HEK293 (cell line): Measurements from ENCODE around the gene TRIM73.
"Not testable (repeated sequence)": the region's sequence is repeated elsewhere in the genome, so short reads cannot be mapped to it uniquely, and the experiment has no call there.

Source experiments
- GLIS1 ChIP-seq: fragments of 450-650 bp; formaldehyde crosslinking; IDR thresholded peaks from 2 replicates; pipeline ENCODE4 v1.5.1; 2016; ENCODE audit warnings: missing biosample characterization, missing genetic modification characterization
- REST ChIP-seq: fragments of 450-650 bp; formaldehyde crosslinking; IDR thresholded peaks from 2 replicates; pipeline ENCODE4 v1.5.1; 2016; ENCODE audit warnings: missing biosample characterization, missing genetic modification characterization
- SCRT1 ChIP-seq: fragments of 450-650 bp; formaldehyde crosslinking; IDR thresholded peaks from 2 replicates; pipeline ENCODE4 v1.5.1; 2016; ENCODE audit warnings: missing biosample characterization, missing genetic modification characterization, borderline replicate concordance
- YY1 ChIP-seq: fragments of 450-650 bp; formaldehyde crosslinking; IDR thresholded peaks from 2 replicates; pipeline ENCODE4 v1.5.1; 2018; ENCODE audit warnings: missing biosample characterization, missing genetic modification characterization
- ZNF140 ChIP-seq: fragments of 450-650 bp; formaldehyde crosslinking; IDR thresholded peaks from 2 replicates; pipeline ENCODE4 v1.5.1; 2016; ENCODE audit warnings: missing biosample characterization, missing genetic modification characterization
- ZNF629 ChIP-seq: fragments of 450-650 bp; formaldehyde crosslinking; IDR thresholded peaks from 2 replicates; pipeline ENCODE4 v1.5.1; 2017; ENCODE audit warnings: missing biosample characterization, missing genetic modification characterization
- TF ChIP-seq, protein P1 (sequence below): fragments of 450-650 bp; formaldehyde crosslinking; IDR thresholded peaks from 2 replicates; pipeline ENCODE4 v1.5.1; 2016; ENCODE audit warnings: missing biosample characterization, missing genetic modification characterization
- TF ChIP-seq, protein P2 (sequence below): fragments of 450-650 bp; formaldehyde crosslinking; IDR thresholded peaks from 2 replicates; pipeline ENCODE4 v1.5.1; 2016; ENCODE audit warnings: missing biosample characterization, missing genetic modification characterization, low read depth

DNA sequence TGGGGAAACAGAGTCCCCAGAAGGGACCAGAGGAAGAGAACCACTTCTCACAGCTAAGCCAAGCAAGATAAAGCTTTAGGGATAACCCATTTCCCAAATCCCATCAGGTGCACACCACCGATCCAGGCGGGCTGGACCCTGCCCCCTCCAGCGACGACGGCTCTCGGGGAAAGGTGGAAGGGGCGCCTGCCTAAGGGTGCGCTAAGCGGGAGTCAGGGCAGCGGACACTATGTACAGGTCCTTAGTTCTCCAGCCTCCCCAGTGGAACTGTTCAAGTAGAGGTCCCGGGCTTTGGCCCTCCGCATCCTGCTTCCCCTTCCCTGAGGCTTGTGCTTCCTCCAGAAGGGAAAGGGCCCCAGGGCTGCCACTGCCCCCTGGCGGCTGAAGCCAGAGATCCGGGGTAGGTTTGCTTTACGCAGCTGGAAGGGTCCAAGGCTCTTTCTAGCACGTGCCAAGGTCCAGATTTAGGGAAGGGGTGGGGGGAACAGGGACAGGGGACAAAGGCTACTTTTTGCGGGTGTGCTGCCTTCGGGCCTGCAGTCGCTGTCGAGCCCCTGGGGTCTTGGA, 22.9 kb downstream of the TRIM73 start:
- not testable (repeated sequence) for TF ChIP-seq YY1 (tag by site-specific recombination); ZNF140 (tag by site-specific recombination); SCRT1 (tag by site-specific recombination); ZNF629 (tag by site-specific recombination); REST (tag by site-specific recombination); GLIS1
- TF ChIP-seq, protein P1, sequence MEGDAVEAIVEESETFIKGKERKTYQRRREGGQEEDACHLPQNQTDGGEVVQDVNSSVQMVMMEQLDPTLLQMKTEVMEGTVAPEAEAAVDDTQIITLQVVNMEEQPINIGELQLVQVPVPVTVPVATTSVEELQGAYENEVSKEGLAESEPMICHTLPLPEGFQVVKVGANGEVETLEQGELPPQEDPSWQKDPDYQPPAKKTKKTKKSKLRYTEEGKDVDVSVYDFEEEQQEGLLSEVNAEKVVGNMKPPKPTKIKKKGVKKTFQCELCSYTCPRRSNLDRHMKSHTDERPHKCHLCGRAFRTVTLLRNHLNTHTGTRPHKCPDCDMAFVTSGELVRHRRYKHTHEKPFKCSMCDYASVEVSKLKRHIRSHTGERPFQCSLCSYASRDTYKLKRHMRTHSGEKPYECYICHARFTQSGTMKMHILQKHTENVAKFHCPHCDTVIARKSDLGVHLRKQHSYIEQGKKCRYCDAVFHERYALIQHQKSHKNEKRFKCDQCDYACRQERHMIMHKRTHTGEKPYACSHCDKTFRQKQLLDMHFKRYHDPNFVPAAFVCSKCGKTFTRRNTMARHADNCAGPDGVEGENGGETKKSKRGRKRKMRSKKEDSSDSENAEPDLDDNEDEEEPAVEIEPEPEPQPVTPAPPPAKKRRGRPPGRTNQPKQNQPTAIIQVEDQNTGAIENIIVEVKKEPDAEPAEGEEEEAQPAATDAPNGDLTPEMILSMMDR (tag by site-specific recombination): not testable (repeated sequence)
- TF ChIP-seq, protein P2, sequence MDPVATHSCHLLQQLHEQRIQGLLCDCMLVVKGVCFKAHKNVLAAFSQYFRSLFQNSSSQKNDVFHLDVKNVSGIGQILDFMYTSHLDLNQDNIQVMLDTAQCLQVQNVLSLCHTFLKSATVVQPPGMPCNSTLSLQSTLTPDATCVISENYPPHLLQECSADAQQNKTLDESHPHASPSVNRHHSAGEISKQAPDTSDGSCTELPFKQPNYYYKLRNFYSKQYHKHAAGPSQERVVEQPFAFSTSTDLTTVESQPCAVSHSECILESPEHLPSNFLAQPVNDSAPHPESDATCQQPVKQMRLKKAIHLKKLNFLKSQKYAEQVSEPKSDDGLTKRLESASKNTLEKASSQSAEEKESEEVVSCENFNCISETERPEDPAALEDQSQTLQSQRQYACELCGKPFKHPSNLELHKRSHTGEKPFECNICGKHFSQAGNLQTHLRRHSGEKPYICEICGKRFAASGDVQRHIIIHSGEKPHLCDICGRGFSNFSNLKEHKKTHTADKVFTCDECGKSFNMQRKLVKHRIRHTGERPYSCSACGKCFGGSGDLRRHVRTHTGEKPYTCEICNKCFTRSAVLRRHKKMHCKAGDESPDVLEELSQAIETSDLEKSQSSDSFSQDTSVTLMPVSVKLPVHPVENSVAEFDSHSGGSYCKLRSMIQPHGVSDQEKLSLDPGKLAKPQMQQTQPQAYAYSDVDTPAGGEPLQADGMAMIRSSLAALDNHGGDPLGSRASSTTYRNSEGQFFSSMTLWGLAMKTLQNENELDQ (tag by site-specific recombination): not testable (repeated sequence)
